Testis (tissue), 3 donors: Measurements from ENCODE around the gene PPP2R5D. TPM values are rescaled to one million over a fixed set of nuclear protein-coding genes. Genes with fewer than 3 reads are reported as not detected.
"Not testable (repeated sequence)": the region's sequence is repeated elsewhere in the genome, so short reads cannot be mapped to it uniquely, and the experiment has no call there.

Source experiments
- DNase-seq: peaks from one replicate; pipeline ENCODE4 v3.0.0-alpha.2; 2019
- H3K27ac ChIP-seq, 2 donors: fragments of 200-600 bp; sonication (generic); one replicate each; pipeline ENCODE4 v1.5.1; 2019
- H3K27me3 ChIP-seq: fragments of 200-600 bp; sonication (generic); one replicate; pipeline ENCODE4 v1.5.1; 2019
- H3K36me3 ChIP-seq: fragments of 200-600 bp; sonication (generic); one replicate; pipeline ENCODE4 v1.5.1; 2017; ENCODE audit warnings: low read depth; ENCODE audit errors: missing control alignments
- H3K4me1 ChIP-seq: fragments of 200-600 bp; sonication (generic); one replicate; pipeline ENCODE4 v1.5.1; 2019
- H3K4me3 ChIP-seq, 2 donors: fragments of 200-600 bp; sonication (generic); one replicate each; pipeline ENCODE4 v1.5.1; 2017 to 2019
- H3K9me3 ChIP-seq: fragments of 200-600 bp; sonication (generic); one replicate; pipeline ENCODE4 v1.5.1; 2017
- POLR2A ChIP-seq: fragments of 450-650 bp; IDR thresholded peaks from one replicate; pipeline ENCODE4 v1.6.1; 2017; ENCODE audit warnings: antibody characterized with exemption, mild to moderate bottlenecking, moderate library complexity
- WGBS, 2 donors: methylation state at CpG; one replicate each; pipeline ENCODE4 v1.1.5; 2018; 5-methylcytosine and 5-hydroxymethylcytosine counted together
- intact Hi-C: fragments of 100-400 bp; cut with DNase I; formaldehyde crosslinking; loops from one replicate; pipeline ENCODE4 v1.15.1; 2023; ENCODE audit warnings: low total_unique reads
- polyA plus RNA-seq: library from polyadenylated mRNA; stranded (reverse); fragments of 350-450 nt; fragmentation: Illumina TruSeq; extraction: RNeasy Lipid Tissue Mini Kit (QIAGEN cat#74804); gene quantifications from one replicate; pipeline ENCODE4 v1.2.3, GENCODE V29; 2014; ENCODE audit warnings: low read depth, low replicate concordance; ENCODE audit not compliant: insufficient read depth
- total RNA-seq, 2 donors: library from RNA; depleted of rRNA; stranded (reverse); fragments of >200 nt; gene quantifications; one replicate each; pipeline ENCODE4 v1.2.3, GENCODE V29; 2016
- TF ChIP-seq, protein P1 (sequence below), 3 experiments: fragments of 450-650 bp in 2 of 3; fragments of 200-600 bp in 1 of 3; sonication (generic) in 1 of 3; IDR thresholded peaks; one replicate each; pipeline ENCODE4 v1.5.1; 2016 to 2019; ENCODE audit warnings: antibody characterized with exemption in 3 of 3, mild to moderate bottlenecking in 2 of 3, moderate library complexity in 1 of 3

The PPP2R5D gene
- total and polyA plus RNA-seq, 3 donors from 2014 or later: 73.4 to 82.5 (median 74.5) TPM

- Histone ChIP-seq H3K36me3 (no peaks in the 10 kb centered on the region), H3K9me3 (no peaks in the 10 kb centered on the region), H3K27ac (no peak overlapping the region), H3K27me3 (no peaks in the 10 kb centered on the region), H3K4me1 (peaks cover 2% of the 10 kb centered on the region), H3K4me3 (no peak overlapping the region)
- intact Hi-C loops: no loop called here
- TF ChIP-seq, protein P1, sequence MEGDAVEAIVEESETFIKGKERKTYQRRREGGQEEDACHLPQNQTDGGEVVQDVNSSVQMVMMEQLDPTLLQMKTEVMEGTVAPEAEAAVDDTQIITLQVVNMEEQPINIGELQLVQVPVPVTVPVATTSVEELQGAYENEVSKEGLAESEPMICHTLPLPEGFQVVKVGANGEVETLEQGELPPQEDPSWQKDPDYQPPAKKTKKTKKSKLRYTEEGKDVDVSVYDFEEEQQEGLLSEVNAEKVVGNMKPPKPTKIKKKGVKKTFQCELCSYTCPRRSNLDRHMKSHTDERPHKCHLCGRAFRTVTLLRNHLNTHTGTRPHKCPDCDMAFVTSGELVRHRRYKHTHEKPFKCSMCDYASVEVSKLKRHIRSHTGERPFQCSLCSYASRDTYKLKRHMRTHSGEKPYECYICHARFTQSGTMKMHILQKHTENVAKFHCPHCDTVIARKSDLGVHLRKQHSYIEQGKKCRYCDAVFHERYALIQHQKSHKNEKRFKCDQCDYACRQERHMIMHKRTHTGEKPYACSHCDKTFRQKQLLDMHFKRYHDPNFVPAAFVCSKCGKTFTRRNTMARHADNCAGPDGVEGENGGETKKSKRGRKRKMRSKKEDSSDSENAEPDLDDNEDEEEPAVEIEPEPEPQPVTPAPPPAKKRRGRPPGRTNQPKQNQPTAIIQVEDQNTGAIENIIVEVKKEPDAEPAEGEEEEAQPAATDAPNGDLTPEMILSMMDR (IDR thresholded peaks at IDR 0.05): no peak
- no peak for TF ChIP-seq POLR2A
- 70 to 79% methylated on average over 2 of the region's 2 CpGs for WGBS, 2 donors
- no peak for DNase-seq
These were observed 9.1 kb downstream of the PPP2R5D start for GRCh38 chr6:42993445-42993844.

DNA sequence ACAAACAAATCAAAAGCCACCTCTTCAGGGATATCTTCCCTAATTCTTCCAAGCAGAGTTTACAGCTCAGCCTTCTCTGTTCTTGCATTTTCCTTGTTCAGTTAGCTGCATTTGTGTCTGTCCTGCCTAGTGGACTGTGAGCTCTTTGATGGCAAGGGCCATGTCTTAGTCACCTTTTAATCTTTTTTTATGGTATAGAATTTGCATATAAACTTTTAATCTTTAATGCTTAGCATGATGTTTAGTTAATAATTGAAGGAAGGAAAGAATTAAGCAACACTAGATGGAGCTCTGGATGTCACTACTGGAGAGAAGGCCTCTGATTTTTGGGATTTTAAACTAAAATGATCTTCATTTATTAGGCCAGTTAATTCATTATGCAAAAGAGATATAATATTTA is 12.1 kb downstream of the PPP2R5D start:
- Histone ChIP-seq H3K4me1 (no peaks in the 10 kb centered on the region), H3K27me3 (no peaks in the 10 kb centered on the region), H3K9me3 (no peaks in the 10 kb centered on the region), H3K27ac (no peak overlapping the region), H3K4me3 (no peak overlapping the region), H3K36me3 (no peaks in the 10 kb centered on the region)
- TF ChIP-seq, protein P1 (IDR thresholded peaks at IDR 0.05): no peak
- TF ChIP-seq POLR2A: no peak
- intact Hi-C loops: no loop called here
- no peak for DNase-seq

GRCh38 chr6:42998205-42998604 is 13.8 kb downstream of the PPP2R5D start:
- DNase-seq, H3K36me3 ChIP-seq, H3K27ac ChIP-seq, H3K9me3 ChIP-seq, H3K27me3 ChIP-seq, H3K4me1 ChIP-seq, H3K4me3 ChIP-seq, intact Hi-C loops: not testable (repeated sequence)
- WGBS, 2 donors: 94 to 96% methylated on average over 9 of the region's 9 CpGs

GRCh38 chr6:43001843-43002242 is 17.5 kb downstream of the PPP2R5D start:
- Histone ChIP-seq H3K4me3 (no peak overlapping the region), H3K4me1 (no peaks in the 10 kb centered on the region), H3K36me3 (no peaks in the 10 kb centered on the region), H3K9me3 (no peaks in the 10 kb centered on the region), H3K27me3 (no peaks in the 10 kb centered on the region), H3K27ac (no peak overlapping the region)
- 87 to 98% methylated on average over 8 of the region's 8 CpGs for WGBS, 2 donors
- intact Hi-C loops: no loop called here
- DNase-seq: no peak
- TF ChIP-seq, protein P1 (IDR thresholded peaks at IDR 0.05): no peak
- no peak for TF ChIP-seq POLR2A

DNA sequence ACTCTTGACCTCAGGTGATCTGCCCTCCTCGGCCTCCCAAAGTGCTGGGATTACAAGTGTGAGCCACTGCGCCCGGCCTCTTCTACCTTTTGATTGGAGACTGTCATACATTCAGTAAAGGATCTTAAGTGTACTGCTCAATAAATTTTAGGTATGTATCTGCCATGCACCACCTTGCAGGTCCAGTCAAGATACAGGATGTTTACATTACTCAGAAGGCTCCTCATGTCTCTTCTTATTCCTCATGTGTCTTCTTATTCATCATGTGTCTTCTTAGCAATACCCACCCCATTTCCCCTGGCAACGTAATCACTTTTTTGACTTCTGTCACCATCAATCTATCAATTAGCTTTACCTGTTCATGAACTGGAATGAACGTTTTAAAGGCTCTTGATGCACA is 21.5 kb downstream of the PPP2R5D start:
- WGBS, 2 donors: 81 to 88% methylated on average over 5 of the region's 5 CpGs
- H3K36me3 ChIP-seq: no peaks in the 10 kb centered on the region

More for the DNA sequence above, 21.5 kb downstream of the PPP2R5D start:
- H3K4me3 ChIP-seq: no peak overlapping the region
- no peaks in the 10 kb centered on the region for H3K27me3 ChIP-seq
- TF ChIP-seq, protein P1 (IDR thresholded peaks at IDR 0.05): no peak
- TF ChIP-seq POLR2A: no peak
- intact Hi-C loops: no loop called here
- DNase-seq: no peak
- H3K9me3 ChIP-seq: no peaks in the 10 kb centered on the region
- no peak overlapping the region for H3K27ac ChIP-seq
- H3K4me1 ChIP-seq: no peaks in the 10 kb centered on the region
